Measurements from ENCODE around the gene TMEM130.

The TMEM130 gene, protein sequence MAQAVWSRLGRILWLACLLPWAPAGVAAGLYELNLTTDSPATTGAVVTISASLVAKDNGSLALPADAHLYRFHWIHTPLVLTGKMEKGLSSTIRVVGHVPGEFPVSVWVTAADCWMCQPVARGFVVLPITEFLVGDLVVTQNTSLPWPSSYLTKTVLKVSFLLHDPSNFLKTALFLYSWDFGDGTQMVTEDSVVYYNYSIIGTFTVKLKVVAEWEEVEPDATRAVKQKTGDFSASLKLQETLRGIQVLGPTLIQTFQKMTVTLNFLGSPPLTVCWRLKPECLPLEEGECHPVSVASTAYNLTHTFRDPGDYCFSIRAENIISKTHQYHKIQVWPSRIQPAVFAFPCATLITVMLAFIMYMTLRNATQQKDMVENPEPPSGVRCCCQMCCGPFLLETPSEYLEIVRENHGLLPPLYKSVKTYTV

DNA sequence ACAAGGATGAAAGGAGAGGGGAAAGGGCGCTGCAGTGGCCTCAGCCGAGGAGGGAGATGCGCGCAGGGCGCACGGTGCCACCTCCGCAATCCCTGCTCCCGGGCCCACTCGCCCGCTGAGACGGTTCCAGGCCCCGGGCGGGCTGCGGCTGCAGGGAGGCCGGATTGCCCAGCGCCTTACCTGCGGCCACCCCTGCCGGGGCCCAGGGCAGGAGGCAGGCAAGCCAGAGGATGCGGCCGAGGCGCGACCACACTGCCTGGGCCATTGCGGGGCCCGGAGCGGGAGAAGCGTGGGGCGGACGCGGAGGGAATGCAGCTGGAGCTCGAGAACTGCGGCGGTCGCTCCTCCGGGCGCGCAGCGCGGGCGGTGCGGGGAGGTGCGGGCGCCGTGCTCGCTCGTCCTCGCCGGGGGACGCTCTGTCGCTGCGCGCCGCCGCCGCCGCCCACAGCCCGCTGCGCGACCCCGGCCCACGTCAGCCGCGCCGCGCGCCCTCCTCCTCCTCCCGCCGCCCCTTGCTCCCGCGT lies at the start of gene TMEM130:
Gene TMEM130 (minus strand): TSS at position 418 of the 524 bp plus-strand sequence. CDS start 153 bp downstream, at position 265.
- DNase-seq: no peak

- DNase-seq: no peak
Observed at GRCh38 chr7:98917331-98917730, 47.5 kb upstream of the TMEM130 start.

DNA sequence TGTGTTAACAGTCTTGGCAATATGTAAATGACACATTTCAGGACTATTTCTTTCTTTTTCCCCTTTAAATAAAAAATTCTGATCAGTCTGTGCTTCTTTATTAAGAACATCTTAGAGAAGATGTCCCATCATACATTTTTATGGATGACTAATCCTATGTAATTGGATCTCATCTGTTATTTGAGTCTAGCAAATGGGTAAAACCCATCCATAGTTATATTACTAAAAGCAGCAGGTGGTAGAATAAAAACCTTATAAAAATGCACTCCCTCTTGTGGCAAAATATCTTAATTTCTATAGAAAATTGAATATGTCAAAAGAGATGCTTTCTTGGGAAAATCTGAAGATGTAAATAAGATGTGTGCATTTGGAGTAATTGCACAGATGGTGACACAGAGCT lies 43.8 kb upstream of the TMEM130 start:
- no peak for DNase-seq

- no peak for DNase-seq
Observed at GRCh38 chr7:98913026-98913425, 43.2 kb upstream of the TMEM130 start.

DNA sequence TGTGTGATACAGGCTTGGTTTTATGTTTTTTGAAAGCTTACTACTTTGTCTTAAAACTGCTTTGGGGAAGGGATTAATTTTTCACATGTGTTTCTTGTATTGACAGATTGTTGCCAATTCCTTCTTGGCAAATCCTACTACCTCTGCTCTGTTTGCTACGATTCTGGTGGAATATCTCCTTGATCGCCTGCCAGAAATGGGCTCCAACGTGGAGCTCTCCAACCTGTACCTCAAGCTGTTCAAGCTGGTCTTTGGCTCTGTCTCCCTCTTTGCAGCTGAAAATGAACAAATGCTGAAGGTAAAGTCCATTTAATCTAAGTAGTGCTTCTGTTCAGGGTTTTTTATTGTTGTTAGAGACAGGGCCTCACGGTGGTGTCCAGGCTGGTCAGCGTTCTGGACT lies 42.1 kb upstream of the TMEM130 start:
- DNase-seq: no peak

DNA sequence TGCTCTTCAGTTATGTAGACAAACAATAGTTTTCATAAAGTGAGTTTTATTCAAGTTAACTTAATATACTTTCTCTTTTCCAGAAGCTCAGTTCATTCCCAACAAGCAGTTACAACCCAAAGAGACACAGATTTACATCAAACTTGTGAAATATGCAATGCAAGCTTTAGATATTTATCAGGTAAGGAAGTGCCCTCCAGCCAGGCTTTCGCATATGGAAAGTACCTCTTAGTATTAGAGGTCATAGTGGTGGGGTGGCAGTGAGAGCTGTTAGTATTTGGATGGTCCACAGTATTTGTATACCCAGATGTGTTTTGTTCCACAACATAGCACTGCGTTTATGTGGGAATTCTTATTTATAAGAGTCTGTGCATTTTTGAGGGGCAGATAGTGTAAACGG lies 40.6 kb upstream of the TMEM130 start:
- DNase-seq: no peak

DNA sequence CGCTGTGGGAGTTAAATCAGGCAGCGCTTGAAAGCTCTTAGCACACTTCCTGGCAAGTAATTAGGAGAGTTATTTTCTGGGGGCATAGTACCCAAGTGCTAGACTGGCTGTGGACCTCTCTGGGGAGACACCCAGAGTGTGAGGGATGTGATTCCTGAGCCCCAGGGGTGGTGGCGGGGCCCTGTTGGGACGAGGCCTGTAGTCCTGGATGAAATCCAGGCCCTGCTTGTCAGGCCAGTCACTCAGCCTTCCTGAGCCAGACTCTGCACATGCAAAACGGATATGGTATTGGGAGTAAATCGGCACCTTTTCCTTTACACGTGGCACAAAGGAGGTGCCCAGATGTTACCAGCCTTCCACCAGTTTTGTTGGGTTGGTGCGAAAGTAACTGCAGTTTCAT lies 39.7 kb upstream of the TMEM130 start:
- DNase-seq: no peak

DNA sequence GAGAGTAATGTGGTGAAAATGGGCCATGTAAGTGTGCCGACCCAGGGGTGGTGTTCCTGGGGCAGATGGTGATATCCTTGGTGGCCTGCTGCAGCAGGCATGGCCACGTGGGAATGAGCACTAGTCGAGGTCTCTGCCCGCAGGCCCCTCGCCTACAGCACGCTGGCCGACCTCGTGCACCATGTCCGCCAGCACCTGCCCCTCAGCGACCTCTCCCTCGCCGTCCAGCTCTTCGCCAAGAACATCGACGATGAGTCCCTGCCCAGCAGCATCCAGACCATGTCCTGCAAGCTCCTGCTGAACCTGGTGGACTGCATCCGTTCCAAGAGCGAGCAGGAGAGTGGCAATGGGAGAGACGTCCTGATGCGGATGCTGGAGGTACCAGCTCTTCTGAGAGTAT lies 38.8 kb upstream of the TMEM130 start:
- no peak for DNase-seq

DNA sequence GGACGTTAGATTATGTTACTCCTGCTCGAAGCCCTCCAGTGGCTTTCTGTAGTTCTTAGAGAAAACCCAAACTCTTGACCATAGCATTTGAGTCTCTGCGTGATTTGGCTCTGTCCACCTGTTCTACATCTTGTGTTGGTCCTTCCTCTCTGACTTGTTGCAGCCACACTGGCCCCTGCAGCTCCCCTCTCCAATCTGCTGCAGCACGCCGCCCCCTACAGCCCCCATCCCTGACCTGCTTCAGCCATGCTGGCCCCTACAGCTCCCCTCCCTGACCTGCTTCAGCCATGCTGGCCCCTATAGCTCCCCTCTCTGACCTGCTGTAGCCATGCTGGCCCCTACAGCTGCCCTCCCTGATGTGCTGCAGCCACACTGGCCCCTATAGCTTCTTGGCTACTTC lies 37.8 kb upstream of the TMEM130 start:
- DNase-seq: no peak

DNA sequence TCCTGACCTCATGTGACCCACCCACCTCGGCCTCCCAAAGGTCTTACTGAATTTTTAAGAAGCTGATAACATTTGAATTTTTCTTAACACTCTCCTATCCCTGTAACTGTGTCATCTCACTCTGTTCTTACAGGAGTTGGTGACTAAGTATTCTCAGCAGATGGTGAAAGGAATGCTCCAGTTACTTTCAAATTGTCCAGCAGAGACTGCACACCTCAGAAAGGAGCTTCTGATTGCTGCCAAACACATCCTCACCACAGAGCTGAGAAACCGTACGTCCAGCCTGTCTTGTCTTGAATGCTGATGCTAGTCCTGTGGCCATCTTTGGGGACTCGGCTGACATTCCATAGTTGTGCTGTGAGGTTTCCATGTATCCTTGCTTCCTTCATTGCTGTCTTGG lies 33.4 kb upstream of the TMEM130 start:
- DNase-seq: no peak

GRCh38 chr7:98902523-98902922 lies 32.7 kb upstream of the TMEM130 start:
- no peak for DNase-seq

- no peak for DNase-seq
Observed at GRCh38 chr7:98900815-98901214, 31.0 kb upstream of the TMEM130 start.

DNA sequence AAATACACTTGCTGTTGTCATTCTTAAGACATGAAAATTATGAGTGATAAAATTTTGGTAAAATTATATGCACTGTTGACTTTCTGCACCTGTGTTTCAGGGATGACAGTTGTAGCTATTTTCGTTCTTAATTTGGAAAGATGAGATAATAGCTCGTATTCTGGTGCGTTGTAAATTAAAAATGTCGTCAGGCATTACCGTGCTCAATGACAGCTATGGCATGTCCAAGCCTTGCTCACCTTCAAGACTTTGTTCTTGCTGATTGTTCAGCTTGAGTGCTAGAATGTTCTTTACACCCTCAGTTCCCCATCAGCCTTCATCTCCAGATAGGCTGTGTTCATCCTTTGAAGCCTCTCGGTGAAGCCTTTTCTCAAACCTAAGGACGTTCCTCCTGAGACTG lies 30.0 kb upstream of the TMEM130 start:
- no peak for DNase-seq

DNA sequence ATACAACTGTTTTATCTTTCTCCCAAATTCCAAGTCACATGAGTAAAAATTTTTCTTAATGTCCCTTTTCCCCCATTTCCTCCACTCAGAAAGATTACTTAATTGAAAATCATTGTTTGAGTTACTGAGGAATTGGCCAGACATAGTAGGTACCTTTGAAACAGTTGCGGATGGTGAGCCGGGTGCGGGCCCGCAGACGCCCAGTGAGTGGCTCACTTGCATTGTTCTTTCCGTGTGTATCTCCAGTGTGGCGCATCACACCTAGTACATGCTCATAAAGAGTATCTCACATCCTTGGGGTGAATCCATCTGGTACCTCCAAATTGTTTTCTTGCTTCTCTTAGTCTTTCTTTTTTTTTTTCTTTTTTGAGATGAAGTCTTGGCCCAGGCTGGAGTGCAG lies 22.8 kb upstream of the TMEM130 start:
- DNase-seq: no peak

DNA sequence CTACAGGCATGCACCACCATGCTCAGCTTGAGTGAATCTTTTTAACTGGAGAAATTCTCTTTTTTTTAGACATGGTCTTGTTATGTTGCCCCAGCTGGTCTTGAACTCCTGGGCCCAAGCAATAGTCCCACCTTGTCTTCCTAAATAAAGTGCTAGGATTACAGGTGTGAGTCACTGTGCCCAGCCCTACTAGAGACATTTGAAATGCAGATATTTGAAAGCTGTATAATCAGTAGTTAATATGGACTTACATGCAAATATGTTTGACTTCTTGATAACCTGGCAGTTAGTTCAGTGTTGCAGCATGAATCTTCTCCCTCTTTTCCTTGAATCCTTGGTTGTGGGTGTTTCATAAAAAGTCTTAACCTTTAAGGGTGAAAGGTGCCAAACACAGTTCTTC lies 17.2 kb upstream of the TMEM130 start:
- no peak for DNase-seq

DNA sequence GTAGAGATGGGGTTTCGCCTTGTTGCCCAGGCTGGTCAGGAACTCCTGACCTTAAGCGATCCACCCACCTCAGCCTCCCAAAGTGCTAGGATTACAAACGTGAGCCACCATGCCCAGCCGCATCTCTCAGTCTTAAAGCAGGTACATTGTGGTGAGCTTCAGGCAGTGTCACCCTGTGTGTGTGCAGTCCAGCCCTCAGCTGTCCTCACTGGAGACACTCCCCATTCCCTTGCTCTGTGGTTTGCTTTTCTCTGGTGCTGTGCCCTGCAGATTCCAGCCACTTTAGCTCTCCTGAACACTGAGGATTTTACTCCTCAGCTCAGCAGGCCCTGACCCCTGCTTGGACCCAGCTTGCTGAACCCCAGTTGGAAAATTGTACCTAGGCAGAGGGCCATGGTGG lies 14.6 kb upstream of the TMEM130 start:
- DNase-seq: no peak

DNA sequence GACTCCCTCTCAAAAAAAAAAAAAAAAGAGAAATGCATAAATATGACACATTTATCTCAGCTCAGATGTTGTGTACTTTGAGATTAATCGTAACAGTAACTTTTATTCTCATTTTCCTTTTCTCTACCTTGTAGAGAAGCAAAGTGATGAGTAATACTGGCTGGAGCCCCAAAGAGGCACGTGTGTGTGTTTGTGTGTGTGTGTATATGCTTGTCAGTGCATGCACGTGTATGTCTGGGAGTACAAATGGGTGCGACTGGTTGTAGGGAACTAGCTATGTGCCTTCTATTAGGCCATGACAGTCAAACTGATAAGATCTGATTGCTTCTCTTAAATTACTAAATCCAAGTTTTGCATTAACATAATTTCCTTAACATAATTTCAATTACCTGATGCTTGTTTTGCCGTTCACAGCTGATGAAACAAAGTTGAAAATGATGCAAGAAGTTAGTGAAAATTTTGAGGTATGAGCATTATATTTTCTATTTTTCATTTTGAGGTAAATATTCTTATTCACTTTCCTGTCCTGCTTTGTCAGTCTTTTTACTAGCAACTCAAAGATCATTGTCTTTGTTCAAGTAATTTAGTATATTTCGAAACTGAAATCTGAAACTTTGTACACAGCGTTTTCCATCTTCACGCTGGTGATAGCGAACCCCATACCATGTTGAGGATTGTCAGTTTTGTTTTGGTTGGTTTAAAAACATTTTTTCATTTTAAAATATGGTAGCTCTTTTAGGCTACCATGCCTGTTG lies 11.9 kb upstream of the TMEM130 start:
- DNase-seq: no peak

DNA sequence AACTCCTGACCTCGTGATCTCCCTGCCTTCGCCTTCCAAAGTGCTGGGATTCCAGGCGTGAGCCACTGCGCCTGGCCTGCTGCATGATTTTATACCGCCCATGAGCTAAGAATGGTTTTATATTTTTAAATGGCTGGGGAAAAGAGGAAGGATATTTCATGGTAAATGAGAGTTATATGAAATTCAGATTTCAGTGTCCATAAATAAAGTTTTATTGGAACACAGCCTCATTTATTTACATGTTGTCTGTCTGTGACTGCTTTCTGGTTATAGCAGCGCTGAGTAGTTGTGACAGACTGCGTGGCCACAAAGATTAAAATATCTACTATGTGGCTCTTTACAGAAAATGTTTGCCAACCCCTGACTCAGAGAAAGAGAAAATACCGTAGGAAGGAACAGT lies 10.7 kb upstream of the TMEM130 start:
- no peak for DNase-seq

- no peak for DNase-seq
Observed at GRCh38 chr7:98879979-98880315, 10.1 kb upstream of the TMEM130 start.

- peak; percentile 54 to 56 for DNase-seq
Observed at GRCh38 chr7:98879198-98879978, 9.6 kb upstream of the TMEM130 start.

GRCh38 chr7:98878365-98879197 lies 8.8 kb upstream of the TMEM130 start, which contains the start of gene TRRAP:
Gene TRRAP, plus strand, starts transcription at chr7:98878532. Its CDS starts 2,619 bp downstream, at chr7:98881151.
- DNase-seq: peak; percentile 65 to 70

DNA sequence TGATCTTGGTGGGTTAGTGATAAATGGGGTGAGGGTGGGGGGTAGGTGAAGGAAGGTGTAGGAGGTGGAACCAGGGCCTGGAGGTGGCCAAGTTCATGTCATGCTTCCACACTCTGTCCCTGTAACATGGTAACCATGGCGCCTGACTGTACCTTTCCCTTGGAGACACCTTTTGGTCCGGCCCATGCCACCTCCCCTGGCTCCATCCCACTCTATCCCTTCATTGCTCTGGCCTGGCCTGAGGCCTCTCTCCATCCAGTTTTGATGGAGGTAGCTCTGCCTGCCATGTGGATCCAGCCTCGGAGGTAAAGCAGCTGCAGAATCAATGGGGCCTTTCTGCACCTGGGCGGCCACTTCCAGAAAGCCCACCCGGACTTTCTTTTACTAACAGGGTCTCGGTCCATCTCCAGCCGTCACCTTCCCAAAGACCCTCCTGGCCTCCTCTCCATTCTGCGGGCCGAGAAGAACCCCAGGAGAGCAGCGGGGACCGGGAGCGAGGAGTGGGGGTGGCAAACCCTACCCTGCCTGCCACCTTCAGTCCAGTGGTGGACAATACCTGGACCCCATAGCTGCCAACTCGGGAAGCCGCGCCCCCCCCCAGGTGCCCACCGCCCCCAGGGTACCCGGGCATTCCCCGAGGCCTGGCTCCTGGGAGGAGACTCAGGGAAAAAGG lies 8.0 kb upstream of the TMEM130 start:
- no peak for DNase-seq
